GM18526 (cell line): ENCODE data around the gene RAI1.

Experiments
- POLR2A ChIP-seq: IDR thresholded peaks from 3 replicates; pipeline ENCODE4 v1.6.1; 2011; ENCODE audit not compliant: insufficient read length; ENCODE audit errors: extremely low read depth

Gene RAI1

DNA sequence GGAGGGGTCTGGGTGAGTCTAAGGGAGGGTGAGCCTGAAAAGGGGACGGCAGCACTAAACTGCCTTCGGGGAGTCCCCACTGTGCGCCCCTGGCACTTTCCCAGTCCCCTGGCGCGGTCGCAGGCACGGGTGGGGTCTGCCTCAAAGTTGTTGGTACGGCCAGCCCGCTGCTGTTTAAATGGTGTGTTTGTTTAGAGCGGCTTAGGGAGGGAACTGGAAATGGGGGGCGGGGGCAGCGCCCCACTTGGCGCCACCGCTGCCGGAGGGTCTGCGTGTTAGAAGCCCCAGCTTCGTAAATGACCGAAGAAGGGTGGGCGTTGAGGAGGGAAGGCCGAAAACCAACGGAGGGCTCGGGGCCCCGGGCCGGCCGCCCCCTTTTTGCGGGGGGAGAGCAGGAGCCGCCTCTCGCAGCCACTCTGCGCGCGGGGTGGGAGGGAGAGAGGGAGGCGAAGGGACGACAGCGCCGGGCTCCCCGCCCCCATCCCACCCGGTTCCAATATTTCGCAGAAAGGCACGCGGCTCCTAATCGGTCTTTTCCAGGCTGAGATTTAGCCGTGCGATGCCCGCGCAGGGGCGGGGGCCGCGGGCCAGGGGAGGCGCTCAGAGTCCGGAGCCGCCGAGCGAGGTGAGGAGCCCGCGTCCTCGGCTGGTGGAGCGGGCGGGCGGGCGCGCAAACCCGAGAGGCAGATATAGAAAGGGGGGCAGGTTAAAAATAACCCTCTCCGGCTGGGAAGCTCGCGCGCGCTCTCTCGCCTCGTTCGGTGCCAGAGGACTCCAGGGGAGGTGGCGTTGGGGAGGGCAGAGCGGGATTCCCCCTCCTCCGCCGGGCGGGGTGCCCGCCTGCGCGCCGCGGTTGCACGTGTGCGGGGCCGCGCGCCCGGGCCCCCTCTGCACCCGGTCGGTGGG lies 100.6 kb downstream of the RAI1 start:
- no peak for TF ChIP-seq POLR2A

DNA sequence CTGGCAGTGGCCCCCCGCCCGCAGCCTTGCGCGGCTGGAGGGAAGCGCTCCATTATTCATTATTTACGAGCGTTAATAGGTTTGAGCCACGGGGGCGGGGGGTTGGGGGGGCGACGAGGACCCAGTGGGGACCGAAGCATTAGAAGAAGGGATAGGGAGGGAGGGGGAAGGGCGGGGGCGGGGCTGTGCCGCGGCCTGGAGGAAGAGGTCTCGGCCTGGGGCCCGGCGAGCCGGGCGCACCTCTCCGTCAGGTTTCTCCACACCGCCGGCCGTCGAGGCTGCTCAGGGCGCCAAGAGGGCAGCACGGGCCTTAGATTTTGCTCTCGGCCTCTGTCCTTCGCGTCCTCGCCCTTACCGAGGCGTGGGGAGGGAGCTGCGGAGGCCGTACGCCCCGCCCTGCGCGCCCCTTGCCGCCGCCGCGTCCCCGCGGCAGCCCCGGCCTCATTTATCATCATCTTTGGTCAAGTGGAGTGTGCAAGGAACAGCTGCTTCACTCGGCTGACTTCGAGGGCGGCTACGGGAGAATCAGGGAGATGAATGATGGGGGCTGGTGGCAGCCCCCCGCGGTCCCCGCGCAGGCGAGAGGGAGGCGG lies 101.4 kb downstream of the RAI1 start:
- TF ChIP-seq POLR2A: no peak

DNA sequence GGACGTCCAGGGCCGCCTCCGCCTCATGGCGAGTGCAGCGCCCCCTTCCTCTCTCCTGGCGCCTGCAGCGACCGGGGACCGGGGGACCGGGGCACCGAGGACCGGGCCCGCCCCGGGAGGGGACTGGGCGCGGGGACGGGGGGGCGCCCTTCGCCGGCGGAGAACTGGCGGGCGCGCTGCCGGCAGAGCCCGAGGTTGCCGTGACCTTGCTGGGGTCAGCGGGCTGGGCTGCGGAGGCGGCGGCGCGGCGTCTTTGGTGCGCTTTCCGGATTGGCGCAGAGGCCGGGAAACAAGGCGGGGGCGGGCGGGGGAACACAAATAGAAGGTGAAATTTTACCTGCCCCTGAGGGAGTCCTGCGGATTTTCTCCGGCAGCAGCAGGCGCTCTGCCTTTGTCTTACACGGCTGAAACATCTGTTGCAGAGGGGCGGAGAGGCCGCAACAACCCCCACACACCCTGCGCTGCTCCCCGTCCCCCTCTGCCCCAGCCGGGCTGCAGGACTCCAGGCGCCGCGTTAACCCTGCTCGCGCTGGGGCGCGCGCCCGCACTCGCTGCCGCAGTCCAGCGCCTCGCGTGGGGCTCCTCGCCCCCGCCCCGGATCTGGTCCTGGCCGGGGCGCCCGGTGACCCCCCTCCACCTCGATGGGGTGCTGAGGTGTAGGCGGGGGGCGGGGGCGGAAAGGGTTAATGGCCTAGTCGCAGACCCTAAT lies 102.0 kb downstream of the RAI1 start:
- peak; percentile 24 for TF ChIP-seq POLR2A

DNA sequence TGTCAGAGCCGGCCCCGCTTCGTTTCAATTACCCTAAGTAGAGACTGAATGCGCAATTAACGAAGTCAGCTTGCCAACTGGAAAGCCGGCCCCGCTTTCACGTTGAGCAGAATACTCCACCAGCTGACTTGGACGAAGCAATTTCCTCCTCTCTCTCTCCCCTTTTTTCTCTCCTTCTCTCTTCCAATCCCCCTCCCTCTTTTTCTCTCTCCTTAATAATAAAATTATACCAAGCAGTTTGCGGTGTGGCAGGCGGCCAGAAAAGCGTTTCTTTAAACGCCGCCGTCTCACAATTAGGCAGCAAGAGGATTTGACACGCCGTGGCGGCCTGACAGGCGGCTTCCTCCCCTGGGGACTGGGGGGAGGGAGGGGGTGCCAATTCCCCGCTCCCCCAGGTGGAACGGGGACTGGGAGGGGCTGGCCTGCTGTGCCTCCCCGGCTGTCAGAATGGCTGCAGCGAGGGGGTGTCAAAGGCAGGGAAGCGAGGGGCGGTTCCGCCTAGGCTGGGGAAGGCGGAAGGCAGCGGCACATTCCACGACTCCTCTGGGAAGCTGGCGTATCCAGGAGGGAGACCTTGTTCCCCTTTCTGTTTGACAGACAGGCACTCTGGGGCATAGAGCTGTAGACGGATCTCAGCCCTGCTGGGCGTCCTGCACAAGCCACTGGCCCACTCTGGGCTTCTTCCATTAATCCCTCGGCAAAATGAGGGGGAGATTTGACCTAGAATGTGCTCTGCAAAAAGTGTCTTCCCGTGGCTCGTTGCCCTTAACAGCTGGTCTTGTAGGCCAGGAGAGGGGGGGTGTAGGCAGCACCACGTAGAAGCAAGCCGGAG lies 102.8 kb downstream of the RAI1 start:
- no peak for TF ChIP-seq POLR2A

DNA sequence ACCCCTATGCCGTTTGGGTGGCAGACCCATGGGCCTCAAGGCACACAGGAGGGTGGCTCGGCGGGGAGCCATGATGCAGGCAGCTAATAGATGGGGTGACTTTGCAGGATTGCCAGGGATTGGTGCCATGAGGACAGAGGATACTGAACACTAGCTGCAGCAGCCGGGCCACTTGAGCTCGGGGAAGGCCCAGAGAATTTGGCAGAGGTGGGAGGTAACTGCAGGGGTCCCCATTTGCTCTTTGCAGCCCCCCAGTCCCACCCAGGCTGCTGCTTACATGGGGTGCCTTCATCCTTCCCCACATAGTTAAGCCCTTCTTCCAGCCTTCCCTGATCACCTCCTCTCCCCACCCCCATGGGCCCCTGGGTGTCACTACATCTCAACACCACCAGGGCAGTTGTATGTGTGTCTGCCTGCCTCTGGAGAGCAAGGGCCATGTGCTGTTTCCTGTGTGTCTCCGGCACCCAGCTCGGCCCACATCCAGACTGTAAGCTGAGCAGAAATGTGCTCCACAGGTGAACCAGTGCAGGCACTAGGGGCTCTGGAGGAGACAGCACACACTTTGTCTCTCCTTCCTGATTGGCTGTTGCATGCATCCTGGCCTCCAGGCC lies 103.5 kb downstream of the RAI1 start:
- no peak for TF ChIP-seq POLR2A

DNA sequence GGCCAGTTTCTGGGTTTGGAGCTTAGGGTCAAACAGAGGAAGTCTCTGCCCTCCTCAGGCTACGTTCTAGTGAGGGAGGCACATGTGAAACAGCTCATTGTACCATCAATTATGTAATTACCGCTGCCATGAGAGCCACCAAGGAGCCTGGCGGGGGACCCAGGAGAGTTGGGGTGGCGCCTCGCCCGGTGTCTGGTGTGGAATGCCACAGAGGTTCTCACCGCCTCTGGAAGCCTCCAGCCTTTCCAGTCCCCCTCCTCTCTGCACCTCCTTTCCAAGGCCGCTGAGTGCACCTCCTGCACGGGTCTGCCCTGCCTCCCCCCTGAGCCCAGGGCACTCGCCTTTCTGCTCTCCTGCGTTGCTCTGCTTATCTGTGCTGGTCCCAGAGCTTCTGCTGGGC lies 104.1 kb downstream of the RAI1 start:
- TF ChIP-seq POLR2A: no peak

DNA sequence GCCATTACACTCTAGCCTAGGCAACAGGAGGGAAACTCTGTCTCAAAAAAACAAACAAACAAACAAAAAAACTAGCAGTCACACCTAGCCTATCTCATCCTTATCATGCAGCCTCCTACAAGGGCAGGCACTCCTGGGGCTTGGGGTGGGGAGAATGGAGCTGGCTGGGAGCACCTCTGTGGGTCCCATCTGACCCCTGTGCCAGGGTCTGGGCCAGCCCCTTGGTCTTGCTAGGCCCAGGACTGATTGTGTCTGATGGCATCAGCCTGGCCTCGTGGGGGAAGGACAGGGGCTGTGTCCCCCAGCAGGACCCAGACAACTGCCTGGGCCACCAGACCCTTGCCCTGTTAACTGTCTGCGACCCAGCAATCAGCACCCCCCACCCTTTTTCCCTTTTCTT lies 105.7 kb downstream of the RAI1 start:
- no peak for TF ChIP-seq POLR2A

DNA sequence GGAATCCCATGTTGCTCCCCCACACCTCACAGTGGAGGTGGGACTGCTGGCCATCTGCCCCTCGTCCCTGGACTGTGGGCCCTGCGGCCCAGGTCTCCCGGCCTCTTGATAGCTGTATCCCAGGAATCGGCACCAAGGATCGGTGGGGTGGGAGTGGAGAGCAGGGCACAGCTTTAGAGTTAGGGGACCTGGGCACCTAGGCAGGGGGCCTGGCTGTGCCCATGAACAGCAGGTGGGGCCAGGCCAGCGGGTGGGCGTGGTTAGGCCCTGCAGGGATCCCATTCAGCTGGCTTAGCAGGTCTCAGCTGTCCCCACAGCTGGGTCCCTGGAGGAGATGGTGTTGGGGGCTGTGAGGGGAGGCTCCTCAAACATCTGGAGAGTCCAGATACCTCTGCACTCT lies 106.3 kb downstream of the RAI1 start:
- TF ChIP-seq POLR2A: no peak

DNA sequence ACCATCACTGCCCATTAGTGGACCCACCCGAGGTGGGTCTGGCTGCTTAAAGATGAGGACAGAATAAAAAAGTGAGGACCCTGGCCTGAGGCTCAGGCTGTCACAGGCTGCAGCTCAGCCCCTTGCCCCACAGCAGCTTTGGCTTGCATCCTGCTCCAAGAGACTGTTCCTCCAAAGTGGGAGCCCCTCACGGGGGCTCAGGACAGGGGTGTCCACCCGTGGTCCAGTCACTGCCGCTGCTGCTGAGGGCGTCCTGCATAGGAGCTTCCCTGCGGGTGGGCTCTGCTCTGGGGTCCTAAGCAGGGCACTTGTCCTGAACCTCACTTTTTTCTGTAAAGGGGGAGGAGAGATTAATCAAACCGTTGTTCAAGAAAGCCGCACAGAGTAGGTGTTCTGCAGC lies 107.7 kb downstream of the RAI1 start:
- TF ChIP-seq POLR2A: no peak

DNA sequence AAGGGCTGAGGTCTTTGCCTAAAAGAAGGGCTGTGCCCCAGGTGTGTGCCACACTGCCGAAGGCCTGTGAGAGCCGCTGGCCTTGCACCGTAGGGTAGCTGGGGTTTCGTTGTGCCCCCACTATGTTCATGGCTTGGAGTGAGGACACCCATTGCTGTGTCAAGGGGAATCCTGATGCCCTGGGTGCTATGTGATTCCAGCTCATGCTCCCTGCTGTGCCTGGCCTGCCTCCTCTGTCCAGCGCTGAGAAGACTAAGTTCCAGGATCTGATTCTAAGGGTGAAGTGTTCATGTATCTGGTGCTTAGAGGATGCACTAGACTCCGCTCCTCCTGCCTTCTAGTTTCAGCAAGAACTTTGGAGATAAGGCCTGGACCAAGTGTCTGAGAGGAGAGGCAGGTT lies 108.2 kb downstream of the RAI1 start:
- no peak for TF ChIP-seq POLR2A

DNA sequence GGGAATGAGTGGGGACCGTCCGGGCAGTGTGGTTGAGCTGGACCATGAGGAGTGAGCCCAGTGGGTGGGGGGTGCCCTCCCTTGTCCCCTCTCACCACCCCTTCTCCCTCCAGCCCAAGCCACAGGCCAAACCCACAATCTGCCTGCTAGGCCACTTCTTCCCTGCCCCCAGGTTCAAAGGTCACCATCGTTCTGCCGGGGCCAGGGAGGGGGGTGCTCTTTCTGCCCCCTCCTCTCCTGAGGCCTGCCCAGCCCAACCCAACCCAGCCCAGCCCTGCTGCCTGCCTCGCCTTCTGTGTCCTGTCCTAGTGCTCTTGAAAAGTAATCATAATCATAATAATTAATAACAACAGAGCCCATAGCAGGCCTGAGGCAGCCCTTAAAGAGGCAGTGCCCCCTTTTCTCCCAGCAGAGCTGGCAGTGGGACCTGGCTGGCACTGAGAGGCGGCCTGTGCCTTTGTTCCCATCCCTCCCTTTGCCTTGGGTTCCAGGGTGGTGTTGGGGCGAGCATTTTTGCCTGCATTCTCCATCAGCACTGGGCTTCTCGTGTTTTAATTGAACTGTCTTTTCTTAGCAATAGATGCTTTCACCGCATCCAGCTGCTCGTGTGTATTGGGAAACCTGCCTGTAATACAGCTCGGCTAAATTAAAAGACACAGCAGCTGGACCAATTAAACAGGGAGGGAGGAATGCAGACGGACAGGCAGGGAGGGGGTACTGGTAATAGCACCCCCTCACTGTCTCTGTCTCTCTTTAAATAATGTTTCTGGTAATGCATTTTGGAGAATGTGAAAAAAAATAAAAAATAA lies 108.8 kb downstream of the RAI1 start:
- TF ChIP-seq POLR2A: no peak

DNA sequence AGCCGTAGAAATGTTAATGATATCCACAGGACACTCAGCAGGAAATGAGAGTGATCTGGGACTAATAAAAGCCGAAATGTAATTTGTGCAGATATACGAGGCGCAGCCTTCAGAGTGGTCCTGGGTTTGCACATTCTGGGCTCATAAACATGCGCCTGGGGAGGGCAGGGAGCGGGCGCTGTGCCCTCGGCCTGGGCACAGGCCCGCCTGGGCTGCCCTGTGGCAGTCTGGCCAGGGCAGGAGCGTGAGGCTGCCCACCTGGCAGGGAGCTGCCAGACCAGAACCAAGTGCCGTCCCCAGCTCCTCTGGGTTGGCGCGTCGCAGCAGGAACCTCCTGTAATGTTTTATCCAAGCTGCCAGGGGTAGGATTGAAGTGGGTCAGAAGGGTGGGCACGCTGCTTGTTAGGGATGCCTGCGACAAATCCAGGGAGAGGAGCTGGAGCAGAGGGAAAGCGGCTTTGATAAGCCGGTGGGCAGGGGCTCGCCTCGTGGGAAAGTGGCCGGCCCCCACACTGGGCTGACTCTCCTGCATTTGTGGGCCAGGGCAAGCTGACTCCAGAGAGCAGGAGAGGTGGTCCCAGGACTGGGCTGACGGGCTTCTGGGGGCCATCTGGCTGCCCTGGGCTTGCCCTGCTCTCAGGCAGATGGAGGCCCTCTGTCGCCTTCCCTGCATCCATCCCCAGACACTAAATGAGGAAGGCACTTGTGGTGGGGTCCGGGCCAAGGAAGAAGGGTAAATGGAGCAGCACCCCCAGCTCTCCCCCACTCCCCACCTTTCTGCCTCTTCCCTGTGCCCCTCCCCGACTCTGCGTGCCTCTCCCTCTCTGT lies 109.6 kb downstream of the RAI1 start:
- TF ChIP-seq POLR2A: no peak

DNA sequence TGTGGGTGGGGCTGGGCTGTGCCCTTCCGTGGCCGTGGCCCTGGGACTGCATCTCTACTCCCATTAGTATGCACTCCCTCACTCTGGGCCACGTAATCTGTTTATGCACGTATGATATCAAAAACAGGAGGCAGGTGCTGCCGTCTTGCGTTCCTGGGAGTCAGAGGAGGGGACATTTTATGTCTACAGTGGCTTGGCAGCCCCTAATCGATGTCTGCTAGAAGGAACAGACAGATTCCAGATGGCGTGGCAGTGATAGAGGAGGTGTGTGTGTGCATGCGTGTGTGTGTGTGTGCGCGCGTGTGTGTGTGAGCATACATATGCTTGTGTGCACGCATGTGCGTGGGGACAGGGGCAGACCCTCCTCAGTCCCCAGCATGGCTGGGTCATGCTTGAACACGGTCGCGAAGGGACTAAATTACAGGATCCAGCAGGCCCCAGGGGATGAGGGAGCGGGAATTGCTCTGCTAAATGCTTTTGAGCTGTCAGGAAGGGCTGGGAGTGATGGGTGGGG lies 110.8 kb downstream of the RAI1 start:
- TF ChIP-seq POLR2A: no peak
